Stimulated activated CD4-positive, alpha-beta T cell treated with anti-CD3 and anti-CD28 coated beads, Interleukin-2, amount 100 ng/mL, for 4 hours (primary cell): Measurements from ENCODE around the gene GIMAP2.
A peak's percentile ranks its signal among the peaks of the same experiment; 100 is the strongest.
"Not testable (repeated sequence)": the region's sequence is repeated elsewhere in the genome, so short reads cannot be mapped to it uniquely, and the experiment has no call there.

Experiments used
- DNase-seq: peaks from one replicate; pipeline ENCODE4 v3.0.0-alpha.2; 2020; ENCODE audit warnings: low read depth

The GIMAP2 gene

DNA sequence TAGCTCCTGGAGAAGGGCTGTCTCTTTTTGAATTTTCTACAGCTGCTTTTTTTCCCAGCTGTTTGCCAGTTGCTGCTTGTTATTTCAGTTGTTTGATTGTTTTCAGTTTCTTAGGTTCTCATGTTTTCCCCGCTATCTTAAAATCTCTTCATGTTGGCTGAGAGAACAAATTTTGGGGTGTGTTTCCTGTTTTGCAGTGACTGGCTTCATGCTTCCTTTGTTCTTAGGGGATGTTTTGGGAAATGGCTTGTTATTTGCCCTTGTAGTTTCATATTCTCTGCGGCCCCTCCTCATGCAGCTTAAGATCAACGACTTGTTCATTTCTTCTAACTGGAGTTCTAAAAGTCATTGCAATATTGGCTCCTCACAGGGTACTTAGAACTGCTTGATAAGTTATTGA is 8.7 kb upstream of the GIMAP2 start:
- not testable (repeated sequence) for DNase-seq

DNA sequence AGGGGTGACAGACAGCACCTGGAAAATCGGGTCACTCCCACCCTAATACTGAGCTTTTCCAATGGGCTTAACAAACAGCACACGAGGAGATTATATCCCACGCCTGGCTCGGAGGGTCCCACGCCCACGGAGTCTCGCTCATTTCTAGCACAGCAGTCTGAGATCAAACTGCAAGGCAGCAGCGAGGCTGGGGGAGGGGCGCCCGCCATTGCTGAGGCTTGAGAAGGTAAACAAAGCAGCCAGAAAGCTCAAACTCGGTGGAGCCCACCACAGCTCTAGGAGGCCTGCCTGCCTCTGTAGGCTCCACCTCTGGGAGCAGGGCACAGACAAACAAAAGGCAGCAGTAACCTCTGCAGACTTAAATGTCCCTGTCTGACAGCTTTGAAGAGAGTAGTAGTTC is 6.9 kb upstream of the GIMAP2 start:
- not testable (repeated sequence) for DNase-seq

DNA sequence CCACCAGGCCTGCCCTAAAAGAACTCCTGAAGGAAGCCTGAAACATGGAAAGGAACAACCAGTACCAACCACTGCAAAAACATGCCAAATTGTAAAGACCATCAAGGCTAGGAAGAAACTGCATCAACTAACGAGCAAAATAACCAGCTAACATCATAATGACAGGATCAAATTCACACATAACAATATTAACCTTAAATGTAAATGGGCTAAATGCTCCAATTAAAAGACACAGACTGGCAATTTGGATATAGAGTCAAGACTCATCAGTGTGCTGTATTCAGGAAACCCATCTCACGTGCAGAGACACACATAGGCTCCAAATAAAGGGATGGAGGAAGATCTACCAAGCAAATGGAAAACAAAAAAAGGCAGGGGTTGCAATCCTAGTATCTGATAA is 5.1 kb upstream of the GIMAP2 start:
- DNase-seq, result not testable (repeated sequence)

DNA sequence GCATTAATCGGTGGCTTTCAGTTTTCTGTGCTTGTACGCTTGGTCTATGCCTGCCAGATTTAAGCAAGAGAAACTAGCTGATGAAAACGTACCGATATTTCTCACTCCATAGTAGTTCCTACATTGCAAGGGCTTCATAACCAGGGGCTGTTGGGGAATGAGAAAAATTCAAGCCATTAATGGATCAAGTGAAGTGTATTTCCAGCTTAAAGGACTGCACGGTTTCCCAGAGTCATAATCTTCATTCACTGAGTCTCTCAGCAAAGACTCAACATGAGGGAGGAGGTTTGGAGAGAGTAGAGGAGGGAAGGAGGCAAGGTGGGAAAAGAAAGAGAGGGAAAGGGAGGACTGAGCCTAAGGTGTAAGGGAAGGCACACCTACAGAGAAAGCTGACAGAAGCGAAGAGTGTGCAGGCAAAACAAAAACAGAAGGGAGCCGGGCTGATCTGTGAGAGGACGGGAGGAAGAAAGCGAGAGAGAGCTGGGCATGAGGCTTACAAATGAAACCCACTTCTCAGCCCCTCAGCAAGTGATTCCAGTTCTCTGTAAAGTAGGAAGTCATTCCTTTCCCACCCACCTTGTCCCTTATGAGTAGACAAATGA is 625 bp downstream of the GIMAP2 start:
- no peak for DNase-seq

DNA sequence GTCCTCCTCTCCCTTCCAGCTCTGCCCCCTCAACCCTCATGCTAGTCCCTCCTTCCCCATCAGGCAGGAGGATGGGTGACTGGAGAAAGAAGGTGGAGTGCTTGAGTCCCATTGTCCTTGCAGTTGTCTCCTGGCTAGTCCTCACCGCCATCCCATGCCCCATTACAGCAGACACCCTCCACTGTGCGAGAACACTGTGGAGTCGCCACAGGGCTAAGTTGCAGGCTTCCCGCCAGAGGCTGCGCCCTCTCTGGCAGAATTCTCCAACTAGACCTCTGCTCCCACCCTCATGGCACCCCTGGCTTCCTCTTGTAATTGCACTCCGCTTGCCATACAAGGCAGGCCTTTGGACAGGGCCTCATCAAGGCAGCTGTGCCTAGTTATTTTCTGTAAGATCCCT is 3.1 kb downstream of the GIMAP2 start:
- DNase-seq, result no peak

DNA sequence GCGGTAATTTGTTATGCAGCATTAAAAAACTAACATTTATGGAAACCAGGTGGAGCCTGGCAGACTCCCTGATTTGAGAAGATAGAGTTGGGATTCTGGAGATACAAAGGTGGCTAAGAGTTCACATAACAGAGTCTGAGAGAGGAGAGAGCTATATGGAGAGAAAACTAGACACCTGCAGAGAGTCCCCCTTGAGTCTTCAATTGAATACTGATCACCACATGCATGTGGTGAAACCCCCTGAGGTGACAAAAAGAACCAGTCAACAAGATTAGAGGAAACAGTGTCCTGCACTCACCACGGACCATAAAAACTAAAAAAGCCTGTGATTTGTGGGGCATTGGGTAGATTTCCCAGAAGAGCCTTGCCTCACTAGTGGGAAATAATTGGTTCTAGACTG is 10.1 kb downstream of the GIMAP2 start:
- DNase-seq, result no peak

DNA sequence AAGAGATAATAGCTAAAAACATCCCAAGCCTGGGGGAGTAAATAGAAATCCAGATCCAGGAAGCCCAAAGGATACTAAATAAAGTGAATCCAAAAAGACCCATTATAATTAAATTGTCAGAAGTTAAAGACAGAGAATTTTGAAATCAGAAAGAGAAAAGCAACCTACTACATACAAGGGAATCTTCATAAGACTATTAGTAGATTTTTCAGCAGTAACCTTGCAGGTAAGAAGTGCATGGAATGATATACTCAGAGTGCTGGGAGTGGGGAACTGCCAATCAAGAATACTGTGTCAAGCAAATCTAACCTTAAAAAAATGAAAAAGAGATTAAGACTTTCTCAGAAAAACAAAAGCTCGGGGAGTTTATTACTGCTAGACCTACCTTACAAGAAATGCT is 17.7 kb downstream of the GIMAP2 start:
- no peak for DNase-seq

DNA sequence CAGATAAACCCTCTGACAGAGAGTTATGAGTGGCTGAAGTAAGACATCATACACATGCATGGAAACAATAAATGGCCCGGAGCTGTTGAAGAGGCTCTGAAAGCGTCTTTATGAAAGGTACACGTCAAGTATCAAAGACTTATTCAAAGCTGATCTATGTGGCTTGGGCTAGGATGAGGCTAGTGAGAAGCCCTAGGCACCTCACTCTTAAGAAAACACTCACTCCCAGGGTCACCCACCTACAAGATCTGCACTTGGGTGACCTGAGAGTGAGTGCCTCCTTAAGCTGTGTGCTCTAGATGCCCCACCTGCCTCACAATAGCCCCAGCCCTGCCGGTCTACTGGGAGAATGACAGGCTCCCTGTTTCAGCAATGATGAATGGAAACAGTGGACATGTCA is 29.8 kb downstream of the GIMAP2 start:
- no peak for DNase-seq

DNA sequence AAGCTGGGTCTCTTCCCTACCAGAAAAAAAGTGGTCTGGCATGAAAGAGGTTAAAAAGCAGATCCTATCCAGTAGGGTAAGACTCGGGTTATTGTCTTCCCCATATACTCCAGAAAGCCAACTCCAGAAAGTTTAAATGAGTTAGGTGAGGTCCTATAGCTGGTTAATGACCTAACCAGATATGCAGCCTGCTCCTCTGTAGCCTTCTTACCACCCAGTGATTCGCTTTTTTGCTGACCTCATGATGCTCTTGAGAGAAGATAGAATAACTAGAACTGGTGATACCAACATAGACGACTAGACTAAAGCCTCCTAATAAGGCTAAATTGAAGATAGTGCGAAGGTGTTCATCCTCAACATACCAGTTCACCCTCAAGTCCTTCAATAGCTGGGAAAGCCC is 30.2 kb downstream of the GIMAP2 start:
- DNase-seq, result no peak

DNA sequence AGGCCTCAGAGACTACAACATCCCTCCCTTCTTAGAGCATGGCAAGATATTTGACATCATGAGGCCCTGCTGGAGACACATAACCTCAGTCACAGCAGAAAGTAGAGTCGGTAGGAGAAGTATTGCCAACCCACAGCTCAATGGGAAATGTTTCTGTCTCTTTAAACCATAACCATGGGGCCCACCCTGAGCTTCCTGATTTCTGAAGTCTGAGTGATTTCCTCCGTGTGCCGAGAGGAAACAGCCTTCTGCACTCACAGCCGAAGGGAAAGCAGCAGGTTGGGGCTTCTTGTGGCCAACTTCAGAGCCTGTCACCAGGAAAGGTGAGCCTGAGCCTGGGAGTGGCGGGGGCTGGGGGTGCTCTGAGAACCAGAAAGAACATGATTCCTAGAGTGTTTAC is 30.9 kb downstream of the GIMAP2 start, which contains the start of gene GIMAP1:
TSS of gene GIMAP1 (plus strand) at position 246 of the 400 bp plus-strand sequence. CDS start 2,435 bp downstream, outside the sequence.
- DNase-seq, result peak; percentile 46

DNA sequence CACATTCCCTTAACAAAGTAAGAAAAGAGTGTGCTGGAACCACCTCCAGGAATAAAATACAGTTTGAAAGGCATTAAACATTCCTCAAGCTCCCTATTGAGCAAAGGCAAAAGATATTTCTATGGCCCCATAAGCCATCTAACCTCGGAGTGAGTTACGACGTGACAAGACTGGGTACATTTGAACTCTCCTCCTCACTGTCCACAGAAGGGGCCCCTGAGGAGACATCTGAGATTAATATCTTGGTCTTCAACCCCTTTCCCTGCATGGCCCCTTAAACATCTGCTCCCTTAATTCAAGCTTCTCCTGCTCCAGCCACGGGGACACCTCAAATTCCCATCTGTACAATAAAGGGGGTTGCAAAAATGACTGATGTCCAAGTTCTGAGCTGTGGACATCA is 31.4 kb downstream of the GIMAP2 start:
- DNase-seq, result no peak

DNA sequence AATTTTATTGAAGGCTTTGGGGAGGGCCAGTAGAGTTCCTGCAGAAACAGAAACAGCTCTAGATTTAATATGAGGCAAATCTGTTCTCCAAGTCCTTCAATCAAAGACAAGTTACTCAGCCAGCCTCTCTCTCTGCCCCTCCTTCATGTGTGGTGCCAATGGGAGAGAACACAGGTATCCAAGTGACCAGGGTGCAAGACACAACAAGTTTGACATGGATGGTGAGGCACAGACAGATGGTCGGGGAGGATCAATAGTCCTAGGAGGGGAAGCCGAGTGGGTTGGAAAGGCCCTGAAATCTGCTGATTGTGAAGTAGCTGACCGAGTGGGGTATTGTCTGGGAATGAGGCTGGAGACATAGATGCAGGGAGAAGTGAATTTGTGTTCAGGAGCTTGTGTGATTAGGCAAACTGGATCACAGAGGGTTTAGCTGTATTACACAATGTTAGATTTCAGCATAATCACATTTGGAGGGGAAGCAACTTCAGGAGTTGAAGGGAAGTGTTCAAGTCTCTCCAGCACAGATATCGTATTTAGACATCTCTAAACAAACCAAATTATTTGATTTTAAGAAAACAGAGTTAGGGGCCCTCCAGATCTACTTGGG is 32.4 kb downstream of the GIMAP2 start:
- DNase-seq, result no peak

DNA sequence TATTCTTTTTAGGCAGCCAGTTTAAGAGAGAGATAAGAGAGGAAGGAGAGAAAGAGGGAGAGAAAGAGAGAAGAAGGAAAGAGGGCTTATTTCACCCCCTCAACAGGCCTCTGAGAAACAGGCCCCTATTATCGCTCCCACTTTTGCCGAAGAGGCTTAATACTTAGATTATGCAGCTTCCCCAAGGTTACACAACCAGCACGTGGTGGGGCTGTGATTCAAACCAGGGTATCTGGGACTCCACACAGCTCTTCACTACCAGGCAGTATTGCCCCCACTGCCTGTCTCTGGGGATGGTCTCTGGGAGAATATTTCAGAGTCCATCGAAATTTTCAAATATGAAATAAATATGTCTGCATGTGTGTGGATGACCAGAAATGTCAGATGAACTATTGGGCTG is 33.9 kb downstream of the GIMAP2 start:
- DNase-seq, result no peak

DNA sequence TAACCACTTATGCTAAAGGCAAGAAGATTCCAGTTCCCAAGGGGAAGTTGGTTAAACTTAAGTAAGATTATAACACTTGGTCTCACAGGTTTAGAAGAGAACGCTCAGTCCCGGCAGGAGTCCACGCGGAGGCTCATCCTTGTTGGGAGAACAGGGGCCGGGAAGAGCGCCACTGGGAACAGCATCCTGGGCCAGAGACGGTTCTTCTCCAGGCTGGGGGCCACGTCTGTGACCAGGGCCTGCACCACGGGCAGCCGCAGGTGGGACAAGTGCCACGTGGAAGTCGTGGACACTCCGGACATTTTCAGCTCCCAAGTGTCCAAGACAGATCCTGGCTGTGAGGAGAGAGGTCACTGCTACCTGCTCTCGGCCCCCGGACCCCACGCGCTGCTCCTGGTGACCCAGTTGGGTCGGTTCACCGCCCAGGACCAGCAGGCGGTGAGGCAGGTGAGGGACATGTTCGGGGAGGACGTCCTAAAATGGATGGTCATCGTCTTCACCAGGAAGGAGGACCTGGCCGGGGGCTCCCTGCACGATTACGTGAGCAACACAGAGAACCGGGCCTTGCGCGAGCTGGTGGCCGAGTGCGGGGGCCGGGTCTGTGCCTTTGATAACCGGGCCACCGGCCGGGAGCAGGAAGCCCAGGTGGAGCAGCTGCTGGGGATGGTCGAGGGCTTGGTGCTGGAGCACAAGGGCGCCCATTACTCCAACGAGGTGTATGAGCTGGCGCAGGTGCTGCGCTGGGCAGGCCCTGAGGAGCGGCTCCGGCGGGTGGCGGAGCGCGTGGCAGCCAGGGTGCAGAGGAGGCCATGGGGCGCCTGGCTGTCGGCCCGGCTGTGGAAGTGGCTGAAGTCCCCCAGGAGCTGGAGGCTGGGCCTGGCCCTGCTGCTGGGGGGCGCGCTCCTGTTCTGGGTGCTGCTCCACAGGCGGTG is 34.7 kb downstream of the GIMAP2 start:
- DNase-seq, result no peak

DNA sequence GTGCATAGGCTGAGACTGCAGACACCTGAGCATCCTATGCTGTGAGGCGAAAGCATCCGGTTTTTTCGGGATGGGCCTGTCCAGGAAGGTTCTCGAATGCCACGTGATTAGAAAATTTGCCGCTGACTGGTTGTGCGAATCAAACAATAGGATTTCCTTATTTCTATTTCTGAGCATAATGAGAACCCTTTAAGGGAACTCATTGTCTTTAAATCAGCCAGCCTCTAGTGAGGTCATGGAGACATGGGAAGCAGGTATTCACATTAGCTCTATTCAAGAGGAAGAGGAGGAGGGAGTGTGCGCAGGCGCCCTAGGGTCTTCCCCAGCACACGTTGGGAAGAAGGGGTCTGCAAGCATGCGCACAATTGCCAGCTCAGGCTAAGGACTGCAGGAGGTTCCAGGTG is 36.5 kb downstream of the GIMAP2 start:
- no peak for DNase-seq

DNA sequence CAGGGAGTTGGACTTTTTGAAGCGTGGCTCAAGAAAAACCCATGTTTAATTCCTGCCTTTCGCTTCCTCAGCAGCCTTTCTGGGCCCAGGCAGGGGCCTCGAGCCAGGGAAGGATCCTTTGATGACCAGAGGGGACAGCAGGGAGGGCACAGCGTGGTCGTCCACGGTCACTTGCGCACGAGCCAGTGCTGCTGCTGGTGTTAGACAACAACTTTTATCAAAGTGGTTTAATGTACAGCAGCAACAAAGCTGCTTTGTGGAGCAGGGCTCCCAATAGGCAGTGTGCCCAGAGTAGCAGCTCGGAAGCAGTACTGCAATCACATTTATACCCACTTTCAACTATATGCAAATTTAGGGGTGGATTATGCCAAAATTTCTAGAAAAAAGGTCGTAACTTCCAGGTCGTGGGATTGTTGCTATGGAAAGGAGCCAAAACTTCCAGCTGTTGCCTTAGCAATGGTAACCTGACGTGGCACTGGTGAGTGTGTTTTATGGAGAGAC is 37.0 kb downstream of the GIMAP2 start:
- no peak for DNase-seq

DNA sequence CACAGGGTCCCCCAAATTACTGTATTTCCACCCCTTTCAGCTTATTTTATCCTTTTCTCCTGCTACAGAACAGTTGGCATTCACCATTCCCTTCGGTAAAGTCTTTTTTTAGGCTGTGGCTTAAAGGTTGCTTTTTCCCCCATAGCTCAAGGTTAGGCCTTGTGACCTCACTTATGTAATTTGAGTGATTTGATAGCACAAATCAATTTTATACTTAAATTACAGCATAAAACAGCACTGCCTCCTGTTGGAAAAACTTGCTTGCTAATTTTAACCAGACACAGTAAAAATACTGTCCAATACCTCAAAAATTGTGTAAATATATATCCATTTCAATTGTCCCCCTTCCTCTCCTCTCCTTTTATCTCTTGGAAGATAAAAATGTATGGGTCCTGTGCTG is 38.0 kb downstream of the GIMAP2 start:
- DNase-seq, result no peak

DNA sequence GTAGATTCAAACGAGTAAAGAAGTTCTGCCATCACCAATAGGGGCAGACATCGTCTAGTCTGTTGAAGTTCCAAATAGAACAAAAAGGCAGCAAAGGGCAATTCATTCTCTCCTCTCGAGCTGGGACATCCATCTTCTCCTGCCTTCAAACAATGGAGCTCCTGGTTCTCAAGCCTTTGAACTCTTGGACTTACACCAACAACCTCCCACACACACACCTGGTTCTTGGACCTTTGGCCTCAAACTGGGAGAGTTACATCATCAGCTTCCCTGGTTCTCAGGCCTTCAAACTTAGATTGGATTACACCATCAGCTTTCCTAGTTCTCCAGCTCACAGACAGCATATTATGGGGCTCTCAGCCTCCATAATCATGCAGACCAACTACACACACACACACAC is 41.9 kb downstream of the GIMAP2 start:
- no peak for DNase-seq

DNA sequence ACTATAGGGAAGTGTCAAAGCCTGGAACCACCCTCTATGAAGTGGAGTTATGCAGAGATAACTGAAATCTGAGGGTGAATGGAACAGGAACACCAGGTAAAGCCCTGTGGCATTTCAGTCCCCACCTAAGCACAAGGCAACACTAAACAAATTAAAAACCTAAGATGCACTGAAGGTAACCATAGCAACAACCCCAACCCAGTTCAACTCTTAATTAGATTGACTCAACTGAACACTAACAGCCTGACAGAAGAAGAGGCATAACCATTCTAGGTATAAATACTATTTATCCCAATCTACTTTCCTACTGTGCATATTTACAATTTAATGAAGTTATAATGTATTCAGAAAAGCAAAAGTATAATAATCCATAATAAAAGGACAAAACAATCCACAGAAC is 42.5 kb downstream of the GIMAP2 start:
- no peak for DNase-seq

DNA sequence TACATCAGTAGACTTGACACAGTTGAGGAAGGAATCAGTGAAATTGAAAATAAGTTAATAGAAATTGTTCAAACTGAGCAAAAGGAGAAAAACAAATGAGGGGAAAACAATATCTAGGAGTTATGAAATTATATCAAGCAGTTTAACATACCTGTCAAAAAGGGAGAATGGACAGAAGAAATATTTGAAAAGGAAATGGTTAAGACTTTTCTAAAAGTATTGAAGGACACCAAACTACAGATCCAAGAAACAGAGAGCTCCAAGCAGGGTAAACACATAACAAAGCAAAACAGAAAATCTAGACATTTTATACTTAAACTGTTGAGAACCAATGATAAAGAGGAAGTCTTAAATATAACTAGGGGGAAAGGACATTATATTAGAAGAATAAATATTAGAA is 43.1 kb downstream of the GIMAP2 start:
- no peak for DNase-seq

DNA sequence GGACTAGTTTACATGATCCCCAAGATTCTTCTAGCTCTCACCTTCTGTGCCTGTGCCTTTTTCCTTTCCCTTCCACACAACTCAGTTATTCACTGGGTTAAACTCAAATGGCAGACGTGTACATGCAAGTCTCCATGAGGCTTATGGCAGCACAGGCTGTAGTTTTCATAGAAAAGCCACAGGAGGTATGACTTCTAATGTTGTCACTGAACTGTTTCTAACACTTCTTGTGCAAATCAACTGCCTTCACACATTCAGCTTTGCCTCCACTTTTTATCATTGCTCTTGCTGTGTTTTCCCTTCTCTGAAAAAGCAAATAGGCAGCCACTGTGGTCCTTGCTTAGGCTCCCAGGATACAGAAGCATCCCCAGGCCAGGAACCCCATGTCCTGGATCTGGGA is 46.4 kb downstream of the GIMAP2 start:
- DNase-seq, result no peak

DNA sequence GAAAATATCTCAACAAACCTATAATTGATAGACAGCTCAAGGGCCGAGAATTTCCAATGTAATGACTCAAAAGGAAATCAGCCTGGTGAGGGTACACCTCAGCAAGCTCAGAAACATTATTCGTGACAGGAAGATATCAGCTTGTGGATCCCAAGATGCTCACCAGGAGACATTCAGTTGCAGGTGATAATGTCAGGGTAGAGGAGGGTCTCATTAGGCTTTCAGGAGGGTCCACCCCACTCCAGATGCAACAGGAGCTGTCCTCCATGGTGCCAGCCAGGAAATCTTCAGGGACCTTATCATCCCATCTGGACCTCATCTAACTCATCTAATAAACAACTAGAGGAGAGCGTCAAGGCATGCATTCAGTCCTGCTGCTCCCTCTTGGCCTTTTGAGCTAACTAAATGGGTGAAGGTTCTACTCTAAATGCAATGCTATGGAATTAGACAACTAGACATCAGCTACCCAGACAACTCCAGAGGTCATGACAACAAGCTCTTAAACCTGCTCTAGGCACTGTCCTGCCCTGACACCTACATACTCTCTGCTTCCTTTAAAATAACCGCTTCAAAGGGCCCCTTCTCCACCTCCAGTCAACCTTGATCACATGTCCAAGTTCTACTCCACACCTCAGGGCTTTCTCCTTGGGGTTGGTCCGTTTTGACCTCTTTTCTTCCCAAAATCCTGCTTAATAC is 47.4 kb downstream of the GIMAP2 start:
- DNase-seq, result no peak
